WTC11 (cell line): ENCODE results near the gene MID1. TPM values are rescaled to one million over a fixed set of nuclear protein-coding genes. Genes with fewer than 3 reads are reported as not detected.

ENCODE experiments used
- ATAC-seq: fragments of 200-7000 bp; cut with Tn5 transposase; 2 replicates; pipeline ENCODE4 v1.10.0; 2021; ENCODE audit warnings: mild to moderate bottlenecking, moderate library complexity
- CTCF ChIA-PET: fragments of 300-600 bp; sonication (Branson Sonifier 250); formaldehyde crosslinking; loops from one replicate; lab custom pipeline; 2021; ENCODE audit warnings: antibody characterized with exemption; lab: Charles Lee
- POLR2A ChIA-PET: fragments of 350-600 bp; sonication (Branson Sonifier 250); formaldehyde crosslinking; loops from one replicate; lab custom pipeline; 2021; ENCODE audit warnings: antibody characterized with exemption; lab: Charles Lee
- DNase-seq: peaks from one replicate; pipeline ENCODE4 v3.0.0; 2021; ENCODE audit warnings: low spot score
- H3K27ac Mint-ChIP-seq: 2 replicates; pipeline ENCODE4 v1.8.0; 2021; ENCODE audit warnings: mixed read lengths
- H3K27me3 Mint-ChIP-seq: 2 replicates; pipeline ENCODE4 v1.8.0; 2021; ENCODE audit warnings: low read depth, mild to moderate bottlenecking, moderate library complexity, mixed read lengths
- H3K36me3 Mint-ChIP-seq: 2 replicates; pipeline ENCODE4 v1.8.0; 2021; ENCODE audit warnings: mixed read lengths
- H3K4me1 Mint-ChIP-seq: 2 replicates; pipeline ENCODE4 v1.8.0; 2022; ENCODE audit warnings: mixed read lengths
- H3K4me3 Mint-ChIP-seq: 2 replicates; pipeline ENCODE4 v1.8.0; 2021; ENCODE audit warnings: mild to moderate bottlenecking, moderate library complexity, mixed read lengths
- H3K9me3 Mint-ChIP-seq: 2 replicates; pipeline ENCODE4 v1.8.0; 2021; ENCODE audit warnings: mixed read lengths
- ATF1 ChIP-seq: sonication (generic); formaldehyde crosslinking; IDR thresholded peaks from 2 replicates; pipeline ENCODE4 v1.8.1; 2023; ENCODE audit warnings: mild to moderate bottlenecking, moderate library complexity, missing genetic modification reagents
- CREM ChIP-seq: sonication (generic); formaldehyde crosslinking; IDR thresholded peaks from 2 replicates; pipeline ENCODE4 v1.8.1; 2022; ENCODE audit warnings: mild to moderate bottlenecking, missing genetic modification reagents, moderate library complexity
- CTCF ChIP-seq: fragments of 200-600 bp; IDR thresholded peaks from 2 replicates; pipeline ENCODE4 v1.8.0; 2022; ENCODE audit warnings: antibody characterized with exemption
- ESRRA ChIP-seq: sonication (generic); formaldehyde crosslinking; IDR thresholded peaks from 2 replicates; pipeline ENCODE4 v1.8.1; 2022; ENCODE audit warnings: mild to moderate bottlenecking, missing genetic modification reagents, borderline replicate concordance
- ETV6 ChIP-seq: sonication (generic); formaldehyde crosslinking; IDR thresholded peaks from 2 replicates; pipeline ENCODE4 v1.8.1; 2022; ENCODE audit warnings: mild to moderate bottlenecking, missing genetic modification reagents
- GTF2I ChIP-seq: fragments of 250-450 bp; sonication (Bioruptor Pico); conservative IDR thresholded peaks from 2 replicates; pipeline ENCODE4 v1.4.0; 2021; ENCODE audit warnings: mild to moderate bottlenecking
- HMGXB4 ChIP-seq: sonication (generic); formaldehyde crosslinking; IDR thresholded peaks from 2 replicates; pipeline ENCODE4 v1.8.1; 2023; ENCODE audit warnings: mild to moderate bottlenecking, moderate library complexity, missing genetic modification reagents
- NR3C1 ChIP-seq: sonication (generic); formaldehyde crosslinking; conservative IDR thresholded peaks from 2 replicates; pipeline ENCODE4 v1.8.1; 2023; ENCODE audit warnings: low read depth, mild to moderate bottlenecking, missing genetic modification reagents
- PRDM15 ChIP-seq: sonication (generic); formaldehyde crosslinking; IDR thresholded peaks from 2 replicates; pipeline ENCODE4 v1.8.0; 2022; ENCODE audit warnings: missing genetic modification reagents
- RORB ChIP-seq: fragments of 250-450 bp; sonication (Bioruptor Pico); IDR thresholded peaks from 2 replicates; pipeline ENCODE4 v1.9.0; 2021; ENCODE audit warnings: mild to moderate bottlenecking
- STAT6 ChIP-seq: sonication (generic); formaldehyde crosslinking; conservative IDR thresholded peaks from 2 replicates; pipeline ENCODE4 v1.8.1; 2023; ENCODE audit warnings: mild to moderate bottlenecking, low read depth, missing genetic modification reagents, moderate library complexity
- TCF7 ChIP-seq: sonication (generic); formaldehyde crosslinking; IDR thresholded peaks from 2 replicates; pipeline ENCODE4 v1.8.0; 2022; ENCODE audit warnings: mild to moderate bottlenecking, low read depth, missing genetic modification reagents, moderate library complexity
- TEAD1 ChIP-seq: sonication (generic); formaldehyde crosslinking; IDR thresholded peaks from 2 replicates; pipeline ENCODE4 v1.8.0; 2022; ENCODE audit warnings: mild to moderate bottlenecking, missing genetic modification reagents
- ZNF281 ChIP-seq: sonication (generic); formaldehyde crosslinking; IDR thresholded peaks from 2 replicates; pipeline ENCODE4 v1.8.0; 2023; ENCODE audit warnings: mild to moderate bottlenecking, missing genetic modification reagents
- ZSCAN18 ChIP-seq: fragments of 250-450 bp; sonication (Bioruptor Pico); IDR thresholded peaks from 2 replicates; pipeline ENCODE4 v2.1.2; 2022; ENCODE audit warnings: mild to moderate bottlenecking, moderate library complexity
- total RNA-seq: library from RNA; stranded (reverse); gene quantifications from 3 replicates; pipeline ENCODE4 v1.2.3, GENCODE V29; 2021

Gene MID1
- total RNA-seq, 1 experiment from 2014 or later, result 52.2 TPM

GRCh38 chrX:10648614-10649013 lies 28.2 kb upstream of the MID1 start (continued):
- TF ChIP-seq PRDM15 (CRISPR knock-in tag) (no peak), ZSCAN18 (CRISPR knock-in tag) (no peak), RORB (no peak), NR3C1 (CRISPR knock-in tag) (no peak), STAT6 (CRISPR knock-in tag) (no peak), CTCF (no peak), ESRRA (CRISPR knock-in tag) (no peak), GTF2I (CRISPR knock-in tag) (no peak), ATF1 (CRISPR knock-in tag) (no peak), TEAD1 (CRISPR knock-in tag) (no peak), HMGXB4 (CRISPR knock-in tag) (no peak), TCF7 (CRISPR knock-in tag) (no peak), CREM (CRISPR knock-in tag) (no peak), ETV6 (CRISPR knock-in tag) (no peak)

- POLR2A ChIA-PET, result no interaction called here
- Mint-ChIP-seq H3K4me3 (no peak overlapping the region), H3K27ac (no peak overlapping the region), H3K4me1 (peaks cover 16% of the 10 kb centered on the region), H3K9me3 (peaks cover 21% of the 10 kb centered on the region), H3K27me3 (no peaks in the 10 kb centered on the region), H3K36me3 (peaks cover 10% of the 10 kb centered on the region)
- CTCF ChIA-PET, result interaction anchor here (0.6 to 1.7 kb wide), 6 partner anchors 8 to 448 kb away, joined by 3 to 10 read pairs (median 6); partner anchors contain the start of gene MID1
- ATAC-seq, result no peak
- no peak for DNase-seq
- no peak for TF ChIP-seq ZNF281 (CRISPR knock-in tag)
Measured at GRCh38 chrX:10636851-10637250, 16.5 kb upstream of the MID1 start.
